Measurements from ENCODE around the gene ATP6V1A. TPM values are rescaled to one million over a fixed set of nuclear protein-coding genes. Genes with fewer than 3 reads are reported as not detected.

ATP6V1A gene
- total and polyA plus RNA-seq, 2 of the 13 experiments (the other 11 are each of a cell fraction or from before 2014, with no cell fraction given): 23.4 to 95.1 TPM

- H4K20me1 ChIP-seq (ENCODE audit: insufficient read depth, low read length): no peaks in the 10 kb centered on the region
- H3K4me3 ChIP-seq (replicated peaks in 1 of 3; ENCODE audit: insufficient read depth in 1 of 3, low read depth in 2 of 3, low read length in 3 of 3): no peak overlapping the region
- H3K79me2 ChIP-seq (ENCODE audit: insufficient read depth, low read length): no peaks in the 10 kb centered on the region
- no peak overlapping the region for H3K9ac ChIP-seq (ENCODE audit: insufficient read depth, low read depth, low read length)
- no peak overlapping the region for H2AFZ ChIP-seq (ENCODE audit: low read length)
- FAIRE-seq (no peak), DNase-seq (ENCODE audit: low spot score) (no peak), ATAC-seq (peak; percentile 55)
- H3K27me3 ChIP-seq (ENCODE audit: control insufficient read depth in 1 of 2, insufficient read depth in 2 of 2, low read length in 2 of 2): no peaks in the 10 kb centered on the region
- H3K4me1 ChIP-seq (ENCODE audit: insufficient read depth, low read length): peaks cover 13% of the 10 kb centered on the region
- no peak overlapping the region for H3K4me2 ChIP-seq (ENCODE audit: low read depth, low read length)
- BruUV-seq (replicated peaks): no TSS peak
- no peaks in the 10 kb centered on the region; a peak in 2 of 5 replicates for H3K36me3 ChIP-seq (replicated peaks in 1 of 2; ENCODE audit: control insufficient read depth in 1 of 2, insufficient read depth in 2 of 2, low read length in 2 of 2)
- WGBS (ENCODE audit: low lambda C conversion rate): 90% methylated on average over 1 of the region's 1 CpG
- intact Hi-C loops (cut with micrococcal nuclease; ENCODE audit: unreplicated experiment): no loop called here
- ChIA-PET POLR2A (no interaction called here), CTCF (ENCODE audit: low intra/inter-chr PET ratio, low total read pairs) (no interaction called here)
- 0 out of 4 replicates have a peak, but pooled peaks of 1 of the 2 experiments have one; percentile 5 for TF ChIP-seq MAFK (conservative IDR thresholded peaks at IDR 0.05 in 1 of 2, IDR thresholded peaks at IDR 0.05 in 1 of 2; ENCODE audit: low read length in 2 of 2)
- no peak for TF ChIP-seq NR2F6 (IDR thresholded peaks at IDR 0.05)
- TF ChIP-seq NR2F6 (CRISPR knock-in tag; IDR thresholded peaks at IDR 0.05): no peak
- TF ChIP-seq ZNF773 (CRISPR knock-in tag; IDR thresholded peaks at IDR 0.05; ENCODE audit: borderline replicate concordance): no peak
- no peak for TF ChIP-seq STAG1 (CRISPR knock-in tag; IDR thresholded peaks at IDR 0.05)
- H3K27ac ChIP-seq (ENCODE audit: extremely low read length, insufficient read depth, low read length): no peak overlapping the region
- no peaks in the 10 kb centered on the region for H3K9me3 ChIP-seq (ENCODE audit: low read length)
- in situ Hi-C loops (cut with HindIII; ENCODE audit: extremely low pct_ligation_motif_present, low pct_unique_long_range_greater_than_20kb): no loop called here
Observed at GRCh38 chr3:113714702-113715101, 32.1 kb upstream of the ATP6V1A start.

GRCh38 chr3:113717308-113717707 lies 29.5 kb upstream of the ATP6V1A start:
- 100% methylated on average over 3 of the region's 3 CpGs for WGBS (ENCODE audit: low lambda C conversion rate)

More at GRCh38 chr3:113717308-113717707, 29.5 kb upstream of the ATP6V1A start:
- ChIA-PET POLR2A (no interaction called here), CTCF (ENCODE audit: low intra/inter-chr PET ratio, low total read pairs) (no interaction called here)
- no TSS peak for BruUV-seq (replicated peaks)
- FAIRE-seq: no peak
- Histone ChIP-seq H3K9ac (ENCODE audit: insufficient read depth, low read depth, low read length) (no peak overlapping the region), H3K27me3 (ENCODE audit: control insufficient read depth in 1 of 2, insufficient read depth in 2 of 2, low read length in 2 of 2) (no peaks in the 10 kb centered on the region), H3K27ac (ENCODE audit: extremely low read length, insufficient read depth, low read length) (no peak overlapping the region), H3K9me3 (ENCODE audit: low read length) (no peaks in the 10 kb centered on the region), H3K4me3 (replicated peaks in 1 of 3; ENCODE audit: insufficient read depth in 1 of 3, low read depth in 2 of 3, low read length in 3 of 3) (no peak overlapping the region), H3K4me2 (ENCODE audit: low read depth, low read length) (no peak overlapping the region), H3K36me3 (replicated peaks in 1 of 2; ENCODE audit: control insufficient read depth in 1 of 2, insufficient read depth in 2 of 2, low read length in 2 of 2) (peaks cover 4 to 23% of the 10 kb centered on the region in 2 experiments), H2AFZ (ENCODE audit: low read length) (no peak overlapping the region), H3K79me2 (ENCODE audit: insufficient read depth, low read length) (no peaks in the 10 kb centered on the region), H3K4me1 (ENCODE audit: insufficient read depth, low read length) (peaks cover 13% of the 10 kb centered on the region), H4K20me1 (ENCODE audit: insufficient read depth, low read length) (no peaks in the 10 kb centered on the region)
- peak; percentile 22 for TF ChIP-seq AGO2 (optimal IDR thresholded peaks at IDR 0.05; ENCODE audit: low read depth, low read length)
- no peak for TF ChIP-seq MBNL3 (CRISPR knock-in tag; conservative IDR thresholded peaks at IDR 0.05)
- no peak for DNase-seq (ENCODE audit: low spot score)
- intact Hi-C loops (cut with micrococcal nuclease; ENCODE audit: unreplicated experiment) (no loop called here), in situ Hi-C loops (cut with HindIII; ENCODE audit: extremely low pct_ligation_motif_present, low pct_unique_long_range_greater_than_20kb) (no loop called here)
- ATAC-seq: no peak; the same call in 2 of the 3 replicates
